A673 (cell line): ENCODE data around the gene OSTF1. TPM values are rescaled to one million over a fixed set of nuclear protein-coding genes. Genes with fewer than 3 reads are reported as not detected.

Experiments
- BruUV-seq: library from RNA; stranded (reverse); fragments of 400-500 nt; replicated peaks from 2 replicates; lab custom pipeline; 2021; lab: Mats Ljungman, UMichigan
- CTCF ChIA-PET: fragments of 300-600 bp; sonication (Branson Sonifier 250); formaldehyde crosslinking; loops from one replicate; lab custom pipeline; 2022; ENCODE audit warnings: antibody characterized with exemption; lab: Charles Lee
- POLR2A ChIA-PET: fragments of 300-600 bp; sonication (Branson Sonifier 250); formaldehyde crosslinking; loops from one replicate; lab custom pipeline; 2022; ENCODE audit warnings: antibody characterized with exemption; ENCODE audit not compliant: low non-redundant PET; lab: Charles Lee
- DNase-seq: peaks from one replicate; pipeline ENCODE4 v3.0.0-alpha.2; 2015; ENCODE audit warnings: low spot score
- H3K27ac ChIP-seq: fragments of 200-600 bp; sonication (generic); 2 replicates; pipeline ENCODE4 v1.5.1; 2016; ENCODE audit warnings: mixed run types, low read depth, mild to moderate bottlenecking, mixed read lengths, antibody characterized with exemption, low read length; ENCODE audit not compliant: poor library complexity, severe bottlenecking
- H3K27me3 ChIP-seq: fragments of 200-600 bp; sonication (generic); replicated peaks from 2 replicates; pipeline ENCODE4 v1.6.1; 2017; ENCODE audit warnings: mixed run types, low read depth, mild to moderate bottlenecking, mixed read lengths, antibody characterized with exemption, low read length; ENCODE audit not compliant: insufficient read depth, poor library complexity
- H3K36me3 ChIP-seq: fragments of 200-600 bp; sonication (generic); 2 replicates; pipeline ENCODE4 v1.6.1; 2016; ENCODE audit warnings: mixed run types, mild to moderate bottlenecking, mixed read lengths, antibody characterized with exemption, low read length; ENCODE audit not compliant: insufficient read depth, poor library complexity, severe bottlenecking
- H3K4me1 ChIP-seq: fragments of 200-600 bp; sonication (generic); 2 replicates; pipeline ENCODE4 v1.6.1; 2017; ENCODE audit warnings: mixed run types, mild to moderate bottlenecking, mixed read lengths, antibody characterized with exemption, low read length; ENCODE audit not compliant: insufficient read depth, poor library complexity, severe bottlenecking
- H3K4me3 ChIP-seq: fragments of 200-600 bp; sonication (generic); 2 replicates; pipeline ENCODE4 v1.5.1; 2016; ENCODE audit warnings: low read depth, mixed run types, mild to moderate bottlenecking, mixed read lengths, low read length; ENCODE audit not compliant: poor library complexity, severe bottlenecking
- H3K9me3 ChIP-seq: fragments of 200-600 bp; sonication (generic); 2 replicates; pipeline ENCODE4 v1.6.1; 2016; ENCODE audit warnings: mixed run types, low read depth, mild to moderate bottlenecking, mixed read lengths, antibody characterized with exemption, low read length; ENCODE audit not compliant: poor library complexity, severe bottlenecking
- EZH2 ChIP-seq: fragments of 200-600 bp; sonication (generic); IDR thresholded peaks from 2 replicates; pipeline ENCODE4 v1.6.1; 2017; ENCODE audit warnings: borderline replicate concordance, low read depth, mild to moderate bottlenecking, mixed read lengths, antibody characterized with exemption, low read length; ENCODE audit not compliant: poor library complexity, severe bottlenecking
- intact Hi-C: fragments of 100-400 bp; cut with micrococcal nuclease; formaldehyde crosslinking; loops from one replicate; pipeline ENCODE4 v1.10.0; 2022; ENCODE audit not compliant: unreplicated experiment
- total RNA-seq: library from RNA; stranded (reverse); gene quantifications from 2 replicates; pipeline ENCODE4 v1.2.3, GENCODE V29; 2021
- TF ChIP-seq, protein P1 (sequence below): fragments of 300-800, 200-600 bp; sonication (generic); conservative IDR thresholded peaks from 2 replicates; pipeline ENCODE4 v1.5.1; 2017; ENCODE audit warnings: low read depth, mild to moderate bottlenecking, antibody characterized with exemption, low read length, moderate library complexity, mixed read lengths

OSTF1 gene
- total RNA-seq, 1 experiment from 2014 or later = 2.3 TPM

DNA sequence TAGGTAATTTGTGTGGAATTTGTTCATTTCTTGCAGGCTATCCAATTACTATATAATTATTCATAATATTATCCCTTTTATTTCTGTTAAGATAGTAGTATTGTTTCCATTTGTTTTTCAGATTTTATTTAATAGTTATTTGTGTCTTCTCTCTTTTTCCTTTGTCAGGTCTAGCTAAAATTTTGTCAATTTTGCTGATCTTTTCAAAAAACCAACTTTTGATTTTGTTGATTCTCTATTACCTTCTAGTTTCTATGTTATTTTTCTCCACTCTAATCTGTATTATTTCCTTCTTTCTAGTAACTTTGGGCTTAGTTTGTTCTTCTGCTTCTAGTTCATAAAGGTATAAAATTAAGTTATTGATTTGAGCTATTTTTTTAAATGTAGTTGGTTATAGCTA lies 76.3 kb downstream of the OSTF1 start:
- Histone ChIP-seq H3K4me3 (no peak overlapping the region), H3K36me3 (no peaks in the 10 kb centered on the region), H3K27ac (no peak overlapping the region), H3K9me3 (peaks cover 4% of the 10 kb centered on the region), H3K27me3 (no peaks in the 10 kb centered on the region), H3K4me1 (no peaks in the 10 kb centered on the region)
- POLR2A ChIA-PET = no interaction called here
- DNase-seq = no peak
- no TSS peak for BruUV-seq
- TF ChIP-seq EZH2 = no peak
- TF ChIP-seq, protein P1, sequence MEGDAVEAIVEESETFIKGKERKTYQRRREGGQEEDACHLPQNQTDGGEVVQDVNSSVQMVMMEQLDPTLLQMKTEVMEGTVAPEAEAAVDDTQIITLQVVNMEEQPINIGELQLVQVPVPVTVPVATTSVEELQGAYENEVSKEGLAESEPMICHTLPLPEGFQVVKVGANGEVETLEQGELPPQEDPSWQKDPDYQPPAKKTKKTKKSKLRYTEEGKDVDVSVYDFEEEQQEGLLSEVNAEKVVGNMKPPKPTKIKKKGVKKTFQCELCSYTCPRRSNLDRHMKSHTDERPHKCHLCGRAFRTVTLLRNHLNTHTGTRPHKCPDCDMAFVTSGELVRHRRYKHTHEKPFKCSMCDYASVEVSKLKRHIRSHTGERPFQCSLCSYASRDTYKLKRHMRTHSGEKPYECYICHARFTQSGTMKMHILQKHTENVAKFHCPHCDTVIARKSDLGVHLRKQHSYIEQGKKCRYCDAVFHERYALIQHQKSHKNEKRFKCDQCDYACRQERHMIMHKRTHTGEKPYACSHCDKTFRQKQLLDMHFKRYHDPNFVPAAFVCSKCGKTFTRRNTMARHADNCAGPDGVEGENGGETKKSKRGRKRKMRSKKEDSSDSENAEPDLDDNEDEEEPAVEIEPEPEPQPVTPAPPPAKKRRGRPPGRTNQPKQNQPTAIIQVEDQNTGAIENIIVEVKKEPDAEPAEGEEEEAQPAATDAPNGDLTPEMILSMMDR = no peak
- intact Hi-C loops = no loop called here
- CTCF ChIA-PET = no interaction called here

DNA sequence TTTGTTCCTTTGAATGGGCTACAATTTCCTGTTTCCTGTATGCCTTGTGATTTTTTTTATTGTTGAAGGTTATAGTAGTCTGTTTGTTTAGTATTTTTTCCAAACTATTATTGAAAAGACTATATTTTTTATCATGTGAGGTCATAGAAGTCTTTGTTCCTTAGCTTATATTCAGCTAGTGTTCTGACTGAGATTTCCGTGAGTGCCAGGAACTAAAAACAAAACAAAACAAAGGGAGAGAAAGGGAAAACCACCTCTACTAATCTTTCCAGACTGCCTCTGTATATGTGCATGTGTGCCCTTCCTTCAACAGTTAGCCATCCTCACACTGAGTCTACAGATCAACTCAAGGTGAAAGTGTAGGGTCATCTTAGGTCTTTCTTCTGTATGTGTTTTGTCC lies 79.0 kb downstream of the OSTF1 start:
- Histone ChIP-seq H3K9me3 (peaks cover 4% of the 10 kb centered on the region), H3K4me1 (no peaks in the 10 kb centered on the region), H3K27me3 (no peaks in the 10 kb centered on the region), H3K36me3 (no peaks in the 10 kb centered on the region), H3K4me3 (no peak overlapping the region), H3K27ac (no peak overlapping the region)
- ChIA-PET CTCF (no interaction called here), POLR2A (no interaction called here)
- intact Hi-C loops = no loop called here
- BruUV-seq = no TSS peak
- no peak for DNase-seq
- TF ChIP-seq, protein P1 = no peak
- no peak for TF ChIP-seq EZH2

DNA sequence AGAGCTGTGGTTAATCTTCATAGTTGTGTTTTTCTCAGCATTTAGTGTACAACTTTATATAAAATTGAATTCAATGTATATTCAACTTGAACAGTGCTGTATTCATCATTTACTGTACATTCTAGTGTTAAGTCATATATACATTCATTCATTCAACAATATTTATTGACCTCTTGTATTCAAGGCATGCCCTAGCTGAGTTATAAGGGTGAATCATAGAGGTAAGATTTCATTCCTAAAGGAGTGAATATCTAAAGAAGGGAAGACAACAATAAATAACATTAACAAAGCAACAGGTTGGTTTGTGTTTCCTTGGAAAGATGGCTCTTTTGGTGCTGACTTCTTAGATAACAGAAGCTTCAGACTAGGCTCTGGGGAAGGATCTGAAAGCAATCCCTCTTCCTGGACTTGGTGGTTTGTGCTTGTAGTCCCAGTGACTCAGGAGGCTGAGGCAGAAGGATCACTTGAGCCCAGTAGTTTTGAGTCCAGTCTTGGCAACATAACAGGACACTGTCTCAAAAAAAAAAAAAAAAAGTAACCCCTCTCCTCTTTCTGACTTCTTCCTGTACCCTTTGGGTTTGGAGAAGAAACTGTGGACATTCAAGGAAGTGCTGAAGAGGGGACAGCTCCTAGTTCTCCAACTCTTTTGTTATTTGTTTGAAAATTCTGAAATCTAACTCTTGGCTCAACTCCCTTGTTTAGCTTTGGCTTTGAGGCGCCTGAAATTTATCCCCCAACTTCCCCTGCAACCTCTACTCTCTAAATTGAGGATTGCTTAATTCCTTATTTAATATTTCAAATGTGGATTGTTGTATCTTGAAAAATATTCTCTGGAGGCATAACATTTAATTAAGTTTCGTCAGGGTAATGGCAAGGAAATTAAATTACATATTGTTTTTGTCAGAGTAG lies 80.2 kb downstream of the OSTF1 start:
- no peaks in the 10 kb centered on the region for H3K36me3 ChIP-seq
- H3K4me1 ChIP-seq = no peaks in the 10 kb centered on the region
- ChIA-PET POLR2A (no interaction called here), CTCF (no interaction called here)
- TF ChIP-seq, protein P1 = no peak
- TF ChIP-seq EZH2 = no peak
- H3K9me3 ChIP-seq = peaks cover 4% of the 10 kb centered on the region
- BruUV-seq = no TSS peak
- DNase-seq = no peak
- intact Hi-C loops = no loop called here
- H3K27me3 ChIP-seq = no peaks in the 10 kb centered on the region
- no peak overlapping the region for H3K27ac ChIP-seq
- H3K4me3 ChIP-seq = no peak overlapping the region
